ENCODE measurements around the gene ENPP7.

DNA sequence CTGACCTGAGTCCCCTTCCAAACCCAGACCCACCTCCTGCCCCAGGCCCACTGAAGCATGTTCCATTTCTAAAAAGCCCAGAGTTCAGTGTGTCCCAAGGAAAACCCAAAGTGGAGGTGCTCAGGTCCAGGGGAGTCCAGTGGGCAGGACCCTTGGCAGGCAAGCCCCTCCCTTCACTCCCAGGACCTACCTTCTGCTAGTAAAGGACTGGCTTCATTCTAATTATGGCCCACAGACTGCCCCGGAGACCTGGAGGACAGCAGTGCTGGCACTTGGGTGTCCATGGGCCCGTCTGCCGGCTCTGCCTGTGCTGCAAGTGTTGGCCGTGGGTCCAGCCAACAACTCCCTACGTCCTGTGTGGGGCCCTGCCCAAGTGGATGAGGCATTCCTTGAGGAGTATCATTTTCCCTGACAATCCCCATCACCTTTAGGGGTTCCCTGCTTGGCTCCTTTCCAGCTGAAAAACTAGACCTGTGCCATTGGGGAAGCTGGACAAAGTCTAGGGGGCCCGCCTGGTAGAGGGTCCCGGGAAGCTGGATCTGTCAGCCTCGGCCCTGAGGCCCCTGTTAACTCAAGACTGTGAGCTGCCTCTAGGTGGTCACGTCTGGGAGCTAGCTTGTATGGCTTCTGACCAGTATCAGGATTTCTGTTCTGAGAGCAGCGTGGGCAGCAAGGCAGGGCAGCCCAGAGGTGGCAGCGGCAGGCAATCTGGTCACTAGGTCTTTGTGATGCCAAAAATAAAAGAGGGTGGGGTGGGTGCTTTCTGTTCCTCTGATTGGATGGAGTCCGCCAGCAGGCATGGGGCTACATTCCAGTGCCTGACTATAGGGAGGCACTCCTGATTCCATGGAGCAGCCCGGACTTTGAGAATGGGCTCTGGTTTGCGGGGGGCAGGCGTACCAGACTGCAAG is 55.4 kb downstream of the ENPP7 start:
- TF ChIP-seq EZH2 (optimal IDR thresholded peaks at IDR 0.05; ENCODE audit: low read depth, low read length) (no peak), EZH2phosphoT487 (IDR thresholded peaks at IDR 0.05; ENCODE audit: low read length) (no peak)
- TF ChIP-seq, protein P1, sequence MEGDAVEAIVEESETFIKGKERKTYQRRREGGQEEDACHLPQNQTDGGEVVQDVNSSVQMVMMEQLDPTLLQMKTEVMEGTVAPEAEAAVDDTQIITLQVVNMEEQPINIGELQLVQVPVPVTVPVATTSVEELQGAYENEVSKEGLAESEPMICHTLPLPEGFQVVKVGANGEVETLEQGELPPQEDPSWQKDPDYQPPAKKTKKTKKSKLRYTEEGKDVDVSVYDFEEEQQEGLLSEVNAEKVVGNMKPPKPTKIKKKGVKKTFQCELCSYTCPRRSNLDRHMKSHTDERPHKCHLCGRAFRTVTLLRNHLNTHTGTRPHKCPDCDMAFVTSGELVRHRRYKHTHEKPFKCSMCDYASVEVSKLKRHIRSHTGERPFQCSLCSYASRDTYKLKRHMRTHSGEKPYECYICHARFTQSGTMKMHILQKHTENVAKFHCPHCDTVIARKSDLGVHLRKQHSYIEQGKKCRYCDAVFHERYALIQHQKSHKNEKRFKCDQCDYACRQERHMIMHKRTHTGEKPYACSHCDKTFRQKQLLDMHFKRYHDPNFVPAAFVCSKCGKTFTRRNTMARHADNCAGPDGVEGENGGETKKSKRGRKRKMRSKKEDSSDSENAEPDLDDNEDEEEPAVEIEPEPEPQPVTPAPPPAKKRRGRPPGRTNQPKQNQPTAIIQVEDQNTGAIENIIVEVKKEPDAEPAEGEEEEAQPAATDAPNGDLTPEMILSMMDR (IDR thresholded peaks at IDR 0.05; ENCODE audit: low read length), result no peak
